ENCODE measurements around the gene TPPP2.

TPPP2 gene

DNA sequence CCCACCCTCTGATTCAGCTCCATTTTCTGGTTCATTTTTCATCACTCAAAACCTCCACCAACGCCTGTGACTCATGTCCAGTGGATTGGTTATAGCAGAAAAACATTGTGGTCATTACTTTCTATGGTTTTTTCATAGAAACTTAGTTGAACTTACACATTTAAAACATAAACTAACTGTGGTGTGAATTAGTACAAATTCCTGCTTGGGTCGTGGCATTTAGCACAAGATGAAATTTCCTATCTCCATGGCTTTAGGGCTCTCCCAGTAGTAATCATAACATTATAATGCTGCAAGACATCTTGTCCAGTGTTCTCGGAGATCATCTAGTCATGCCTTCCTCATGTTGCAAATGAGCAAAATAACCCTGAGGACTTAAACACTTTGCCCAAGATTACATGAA lies 19.3 kb downstream of the TPPP2 start:
- TF ChIP-seq ZFX (IDR thresholded peaks at IDR 0.05; ENCODE audit: borderline replicate concordance) (no peak), CTCF (IDR thresholded peaks at IDR 0.05) (no peak)

GRCh38 chr14:21050597-21050996 lies 20.6 kb downstream of the TPPP2 start:
- no peak for TF ChIP-seq ZFX (IDR thresholded peaks at IDR 0.05; ENCODE audit: borderline replicate concordance)
- no peak overlapping the region for H3K27ac ChIP-seq

More for the DNA sequence above, 19.3 kb downstream of the TPPP2 start:
- H3K27ac ChIP-seq = no peak overlapping the region

- no peak for TF ChIP-seq ZFX (IDR thresholded peaks at IDR 0.05; ENCODE audit: borderline replicate concordance)
- TF ChIP-seq CTCF (IDR thresholded peaks at IDR 0.05) = no peak
- H3K27ac ChIP-seq = no peak overlapping the region
Observed at GRCh38 chr14:21053184-21054122, 23.4 kb downstream of the TPPP2 start.

DNA sequence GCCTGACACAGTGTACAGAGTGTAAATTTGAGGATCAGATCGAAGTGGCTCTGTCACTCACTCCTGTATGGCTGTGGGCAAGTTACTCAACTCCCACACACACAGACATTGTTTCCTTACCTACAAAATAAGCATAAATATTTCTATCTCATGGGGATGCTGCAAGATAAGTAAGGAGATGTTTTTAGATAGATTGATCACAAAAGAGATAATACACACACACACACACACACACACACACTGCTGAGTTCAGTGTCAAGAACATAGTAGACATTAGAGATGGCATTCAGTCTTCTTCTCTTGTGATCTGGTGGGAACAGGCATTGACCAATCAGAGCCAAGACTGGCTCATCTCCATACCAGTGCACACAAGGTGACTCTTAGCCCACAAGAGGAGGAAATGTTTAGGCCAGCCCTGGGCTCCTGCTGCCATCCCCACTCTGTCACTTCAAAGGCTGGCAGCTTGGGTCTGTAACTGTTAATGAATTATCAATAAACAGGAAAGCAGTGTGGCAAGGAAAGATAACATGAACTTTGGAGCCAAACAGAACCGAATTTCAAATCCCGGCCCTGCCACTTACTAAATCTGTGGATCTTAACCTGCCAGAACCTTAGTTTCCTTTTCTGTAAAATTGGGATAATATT lies 24.2 kb downstream of the TPPP2 start:
- peak overlapping the region; percentile 8; the same call in 1 of the 2 replicates for H3K27ac ChIP-seq
- TF ChIP-seq ZFX (IDR thresholded peaks at IDR 0.05; ENCODE audit: borderline replicate concordance) = no peak
- no peak for TF ChIP-seq CTCF (IDR thresholded peaks at IDR 0.05)

DNA sequence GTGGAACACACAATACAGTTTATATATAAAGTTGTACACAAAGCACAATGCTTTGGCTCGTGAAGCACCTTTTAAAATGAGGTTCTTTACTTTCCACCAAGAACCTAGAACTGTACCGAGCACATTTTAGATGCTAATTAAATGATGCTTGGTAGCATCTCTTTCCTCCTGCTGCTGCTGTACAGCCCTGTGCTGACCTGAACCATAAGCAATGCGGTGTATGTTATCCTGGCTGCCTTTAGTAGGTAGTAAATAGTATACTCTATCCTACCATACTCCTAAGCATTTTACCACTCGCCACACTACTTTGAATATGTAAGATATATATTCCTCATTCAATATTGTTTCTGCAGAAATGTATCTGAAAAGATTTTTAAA lies 24.7 kb downstream of the TPPP2 start:
- TF ChIP-seq CTCF (IDR thresholded peaks at IDR 0.05) (no peak), ZFX (IDR thresholded peaks at IDR 0.05; ENCODE audit: borderline replicate concordance) (no peak)
- H3K27ac ChIP-seq = peak overlapping the region; percentile 8; the same call in 1 of the 2 replicates

- H3K27ac ChIP-seq = no peak overlapping the region
Observed at GRCh38 chr14:21055432-21056117, 25.6 kb downstream of the TPPP2 start.

More at GRCh38 chr14:21055432-21056117, 25.6 kb downstream of the TPPP2 start:
- TF ChIP-seq ZFX (IDR thresholded peaks at IDR 0.05; ENCODE audit: borderline replicate concordance) (no peak), CTCF (IDR thresholded peaks at IDR 0.05) (no peak)
